ENCODE measurements around the gene FBXL14.

Gene FBXL14

GRCh38 chr12:1594006-1594260 lies 448 bp downstream of the FBXL14 start:
- no peak for TF ChIP-seq CTCF (IDR thresholded peaks at IDR 0.05)

GRCh38 chr12:1593174-1594005 lies 991 bp downstream of the FBXL14 start:
- TF ChIP-seq CTCF (IDR thresholded peaks at IDR 0.05): no peak

- TF ChIP-seq CTCF (IDR thresholded peaks at IDR 0.05): no peak
Observed at GRCh38 chr12:1592444-1593173, 1.8 kb downstream of the FBXL14 start.

- TF ChIP-seq CTCF (IDR thresholded peaks at IDR 0.05): no peak
Observed at GRCh38 chr12:1591543-1591942, 2.8 kb downstream of the FBXL14 start.

GRCh38 chr12:1591034-1591433 lies 3.3 kb downstream of the FBXL14 start:
- no peak for TF ChIP-seq CTCF (IDR thresholded peaks at IDR 0.05)

GRCh38 chr12:1590221-1590979 lies 4.0 kb downstream of the FBXL14 start:
- no peak for TF ChIP-seq CTCF (IDR thresholded peaks at IDR 0.05)

GRCh38 chr12:1588575-1588947 lies 5.8 kb downstream of the FBXL14 start:
- TF ChIP-seq CTCF (IDR thresholded peaks at IDR 0.05): no peak
